GM20431 (cell line): ENCODE data around the gene NENF.
"Not testable (repeated sequence)": the region's sequence is repeated elsewhere in the genome, so short reads cannot be mapped to it uniquely, and the experiment has no call there.

Experiments used
- in situ Hi-C: fragments of 300-500 bp; cut with MseI, MboI; formaldehyde crosslinking; loops from one replicate; pipeline ENCODE4 v1.15.0; 2020; ENCODE audit warnings: low sequenced_read_pairs; ENCODE audit not compliant: unreplicated experiment

NENF gene

DNA sequence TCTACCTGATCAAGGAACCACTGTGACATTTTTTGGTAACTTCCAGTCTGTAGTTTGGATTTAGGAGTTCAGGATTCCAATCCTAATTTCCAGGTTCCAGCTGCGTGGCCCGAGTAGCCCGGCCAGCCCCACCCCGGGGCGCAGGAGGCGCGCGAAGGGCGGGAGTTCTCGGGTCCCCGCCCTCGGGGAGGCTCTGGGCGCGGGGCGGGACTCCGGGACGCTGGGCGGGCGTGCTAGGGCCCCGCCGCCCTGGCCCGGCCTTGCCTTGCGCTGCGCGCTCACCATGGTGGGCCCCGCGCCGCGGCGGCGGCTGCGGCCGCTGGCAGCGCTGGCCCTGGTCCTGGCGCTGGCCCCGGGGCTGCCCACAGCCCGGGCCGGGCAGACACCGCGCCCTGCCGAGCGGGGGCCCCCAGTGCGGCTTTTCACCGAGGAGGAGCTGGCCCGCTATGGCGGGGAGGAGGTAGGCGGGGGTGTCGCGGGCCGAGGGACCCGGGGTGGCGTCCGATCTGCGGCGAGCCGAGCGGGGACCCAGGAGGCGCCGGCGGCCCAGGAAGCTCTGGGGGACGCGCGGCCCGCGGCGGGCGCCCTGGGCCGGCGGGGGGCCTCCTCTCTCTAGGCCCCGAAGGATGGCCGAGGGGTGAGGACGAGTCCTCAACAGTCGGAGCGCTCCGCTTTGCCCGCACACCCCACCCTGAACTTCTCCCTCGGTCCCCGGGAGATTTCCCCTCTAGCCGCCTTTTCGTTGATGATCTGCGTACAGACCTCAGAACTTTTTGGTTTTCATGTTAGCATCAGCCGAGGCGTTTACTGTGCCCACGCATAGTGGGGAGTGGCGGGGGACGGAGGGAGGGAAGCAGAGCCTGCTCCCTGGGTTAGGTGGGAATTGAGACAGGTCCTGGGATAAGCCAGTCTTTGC lies at the start of gene NENF:
NENF (plus strand) TSS at position 260 of the 916 bp plus-strand sequence; CDS start at position 284, 24 bp downstream.
- in situ Hi-C loops, result no loop called here

DNA sequence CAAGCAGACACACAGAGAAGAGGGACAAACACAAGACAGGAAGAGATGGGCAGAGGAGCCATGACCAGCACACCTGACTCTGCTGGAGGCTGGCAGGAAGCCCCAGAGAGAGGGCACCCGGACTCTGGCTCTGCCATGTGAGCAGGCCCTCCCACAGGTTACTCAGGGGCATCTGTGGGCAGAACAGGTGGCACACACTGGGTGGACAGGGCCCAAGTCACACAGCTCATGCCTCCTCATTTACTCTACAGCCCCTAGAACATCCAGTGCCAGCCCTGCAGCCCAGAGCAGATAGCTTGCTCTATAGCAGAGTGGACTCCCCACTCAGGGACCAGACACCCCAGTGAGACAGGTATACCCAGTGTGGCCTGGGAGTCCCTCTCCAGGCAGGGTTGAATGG lies 46.7 kb upstream of the NENF start:
- in situ Hi-C loops, result no loop called here

DNA sequence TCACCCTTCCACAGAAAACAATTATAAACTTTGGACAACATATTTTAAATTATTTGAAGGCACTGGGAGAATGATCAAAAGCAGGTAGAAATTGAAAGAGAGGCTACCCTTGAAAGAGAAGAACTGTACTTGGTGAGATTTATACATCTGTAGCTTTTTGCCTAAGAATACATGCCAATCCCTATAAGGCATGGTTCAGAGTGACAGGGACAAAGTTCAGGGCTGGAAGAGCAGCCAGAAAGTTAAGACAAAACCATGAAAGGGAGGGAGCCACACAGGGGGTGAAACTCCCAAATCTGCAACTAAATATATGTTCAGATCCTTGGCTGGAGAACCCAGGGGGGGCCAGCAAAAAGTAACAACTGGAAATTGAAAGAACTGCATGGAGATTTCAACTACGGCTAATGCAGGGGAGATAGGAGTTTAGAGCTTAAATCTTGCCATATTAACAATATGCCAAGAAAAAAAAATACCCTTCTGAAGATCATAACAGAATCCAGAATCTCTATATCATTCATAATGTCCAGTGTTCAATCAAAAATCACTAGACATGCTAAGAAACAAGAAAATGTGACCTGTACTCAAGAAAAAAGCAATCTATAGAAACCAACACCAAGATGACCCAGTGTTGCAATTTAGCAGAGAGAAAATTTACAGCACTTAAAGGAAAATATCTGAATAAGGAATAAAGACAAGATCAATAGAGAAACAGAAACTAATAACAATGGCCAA lies 43.6 kb upstream of the NENF start:
- in situ Hi-C loops, result no loop called here

- in situ Hi-C loops, result not testable (repeated sequence)
Observed at GRCh38 chr1:212395678-212396437, 36.9 kb upstream of the NENF start.

- in situ Hi-C loops, result no loop called here
Observed at GRCh38 chr1:212396638-212397037, 36.1 kb upstream of the NENF start.

GRCh38 chr1:212397171-212397570 lies 35.5 kb upstream of the NENF start:
- in situ Hi-C loops, result no loop called here

DNA sequence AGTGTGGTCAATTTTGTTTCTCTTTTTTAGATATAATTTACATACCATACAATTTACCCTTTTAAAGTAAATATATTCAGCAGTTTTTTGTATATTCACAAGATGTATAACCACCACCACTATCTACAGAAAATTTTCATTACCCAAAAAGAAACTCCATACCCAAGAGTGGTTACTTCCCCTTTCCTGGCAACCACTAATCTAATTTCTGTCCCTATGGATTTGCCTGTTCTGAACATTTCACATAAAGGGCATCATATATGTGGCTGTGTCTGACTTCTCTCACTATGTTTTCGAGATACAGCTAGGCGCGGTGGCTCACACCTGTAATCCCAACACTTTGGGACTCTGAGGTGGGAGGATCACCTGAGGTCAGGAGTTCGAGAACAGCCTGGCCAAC lies 31.7 kb upstream of the NENF start:
- in situ Hi-C loops, result no loop called here

- in situ Hi-C loops, result no loop called here
Observed at GRCh38 chr1:212401838-212402582, 30.7 kb upstream of the NENF start.

GRCh38 chr1:212402666-212403321 lies 29.9 kb upstream of the NENF start:
- in situ Hi-C loops, result no loop called here

DNA sequence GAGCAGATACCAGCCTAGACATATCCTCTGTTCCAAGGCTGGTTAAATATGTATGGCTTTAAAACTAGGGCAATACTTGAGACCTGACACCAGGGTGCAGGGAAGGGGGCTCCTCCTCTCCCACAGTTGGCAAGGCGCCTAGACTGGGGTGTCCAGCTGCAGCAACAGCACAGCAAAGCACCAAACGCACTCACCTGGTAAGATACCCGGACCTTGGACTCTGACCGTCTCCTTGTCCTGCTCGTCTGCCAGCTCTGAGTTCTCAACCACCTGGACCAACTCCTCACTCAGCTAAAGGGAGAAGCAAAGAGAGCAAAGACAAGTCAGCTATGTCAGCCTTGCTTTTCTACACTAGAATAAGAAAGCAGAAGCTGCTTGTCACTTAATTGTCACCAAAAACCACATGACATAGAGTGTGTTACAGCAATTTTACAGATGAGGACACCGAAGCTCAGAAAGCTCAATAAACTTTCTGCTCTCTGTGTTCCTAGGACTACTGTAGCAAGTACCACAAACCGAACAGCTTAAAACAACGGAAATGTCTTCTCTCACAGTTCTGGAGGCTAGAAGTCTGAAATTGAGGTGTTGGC lies 22.4 kb upstream of the NENF start:
- in situ Hi-C loops, result no loop called here

GRCh38 chr1:212412374-212412773 lies 20.3 kb upstream of the NENF start:
- in situ Hi-C loops, result no loop called here

DNA sequence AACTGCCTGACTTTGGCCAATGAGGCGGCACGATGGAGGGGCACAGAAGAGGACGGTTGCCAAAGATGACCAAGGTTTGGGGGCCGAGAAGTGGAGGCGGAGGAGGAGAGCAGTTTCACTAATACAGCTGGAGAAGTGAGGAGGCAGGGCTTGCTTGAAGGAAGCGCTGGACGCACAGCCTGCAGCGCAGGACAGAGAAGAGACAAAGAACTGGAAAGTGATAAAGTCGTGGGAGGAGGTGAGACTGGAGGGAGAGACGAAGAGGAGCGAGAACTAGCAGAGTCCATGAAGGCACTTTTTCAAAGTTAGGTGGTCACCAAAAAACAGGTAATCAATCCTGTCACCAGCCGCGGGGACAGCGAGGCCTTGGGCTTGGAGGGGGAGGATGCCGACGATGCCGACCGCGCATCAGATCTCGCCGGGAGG lies 18.8 kb upstream of the NENF start:
- in situ Hi-C loops, result no loop called here

DNA sequence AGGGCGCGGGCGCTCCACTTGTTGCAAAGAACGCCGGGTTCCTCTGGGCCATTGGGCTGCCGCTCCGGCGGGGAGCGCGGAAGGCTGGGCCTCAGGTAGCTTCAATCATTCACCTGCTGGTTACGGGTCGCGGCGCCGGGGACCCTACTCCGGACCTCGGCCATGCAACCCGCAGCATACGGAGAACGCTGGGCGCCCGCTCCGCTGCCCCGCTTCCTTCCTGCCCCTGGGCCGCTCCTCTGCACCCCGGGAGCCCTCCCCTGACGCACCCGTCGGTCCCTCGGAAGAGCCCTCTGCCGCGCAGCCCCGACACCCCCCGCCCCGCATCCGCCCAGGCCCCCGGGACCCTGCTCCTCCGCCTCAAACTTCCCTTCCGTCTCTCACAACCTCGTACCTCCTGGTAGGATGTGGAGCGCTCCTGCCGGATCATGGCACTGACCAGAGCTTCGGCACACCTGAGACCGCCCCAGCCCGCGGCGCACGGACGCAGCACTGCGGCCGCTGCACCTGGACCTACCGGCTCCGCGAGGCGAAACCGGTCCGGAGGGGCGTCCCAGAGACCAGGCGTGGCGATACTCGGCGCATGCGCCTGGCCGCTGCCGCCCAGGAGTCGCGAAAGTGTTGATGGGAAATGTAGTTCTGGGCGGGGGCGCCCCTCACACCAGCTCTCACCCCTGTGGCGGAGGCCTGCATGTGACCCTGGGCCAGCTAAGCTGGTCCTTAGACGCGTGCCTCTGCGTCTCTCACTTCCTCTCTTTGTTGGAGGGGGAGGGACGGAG lies 18.2 kb upstream of the NENF start, which contains the start of gene PACC1:
PACC1 (minus strand) TSS at position 559 of the 779 bp plus-strand sequence; CDS start at position 430, 129 bp downstream.
- in situ Hi-C loops, result no loop called here

DNA sequence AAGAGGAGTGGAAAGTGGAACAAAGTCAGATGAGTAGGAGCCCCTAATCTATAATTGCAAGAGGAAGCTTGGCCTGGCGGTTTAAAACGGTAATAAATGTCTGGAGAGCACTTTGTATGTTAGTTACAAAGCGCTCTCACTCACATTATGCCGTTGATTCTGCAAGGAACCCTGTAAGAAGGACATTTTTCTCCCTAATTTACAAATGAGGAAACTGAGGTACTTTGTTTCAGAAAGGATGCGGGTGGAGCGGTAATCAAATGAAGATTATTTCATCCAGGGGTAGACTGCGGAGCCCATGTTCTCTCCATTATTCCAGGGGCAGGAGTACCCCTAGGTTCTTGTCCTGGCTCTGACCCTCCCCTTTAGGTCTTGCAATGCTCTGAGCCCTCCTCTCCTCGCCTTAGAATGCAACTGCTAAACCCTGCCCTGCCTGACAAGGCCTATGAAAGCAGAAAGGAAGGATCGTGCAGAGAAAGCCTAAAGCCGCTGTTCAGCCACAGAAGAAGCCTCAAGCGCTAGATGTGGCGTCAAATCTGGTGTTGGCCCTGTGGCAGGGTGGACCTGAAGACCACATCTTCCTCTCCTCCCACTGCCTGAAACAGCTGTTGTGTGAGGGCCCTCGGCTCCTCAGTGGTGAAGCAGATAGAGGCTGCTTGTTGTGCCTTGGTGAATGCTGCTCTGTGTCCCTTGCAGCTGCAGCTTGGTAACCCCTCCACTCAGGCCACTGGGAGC lies 17.4 kb upstream of the NENF start:
- in situ Hi-C loops, result no loop called here

- in situ Hi-C loops, result no loop called here
Observed at GRCh38 chr1:212421165-212421564, 11.6 kb upstream of the NENF start.

DNA sequence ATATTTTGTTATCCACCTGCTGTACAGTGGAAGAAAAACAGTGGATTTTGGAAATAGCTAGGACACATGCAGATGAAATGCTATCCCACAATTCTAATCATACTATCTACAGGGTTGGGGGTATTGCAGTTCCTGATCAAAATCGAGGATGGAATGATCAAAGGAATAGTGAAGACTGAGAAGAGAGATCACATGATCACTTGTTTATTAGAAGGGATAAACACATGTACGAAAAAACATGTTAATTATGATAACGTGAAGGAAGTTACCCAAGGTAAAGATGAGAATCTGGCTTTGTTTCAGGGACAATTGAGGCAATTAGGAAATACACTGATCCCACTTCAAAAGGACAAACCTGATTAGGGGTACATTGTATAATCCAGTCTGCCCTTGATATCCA lies 8.8 kb upstream of the NENF start:
- in situ Hi-C loops, result no loop called here

DNA sequence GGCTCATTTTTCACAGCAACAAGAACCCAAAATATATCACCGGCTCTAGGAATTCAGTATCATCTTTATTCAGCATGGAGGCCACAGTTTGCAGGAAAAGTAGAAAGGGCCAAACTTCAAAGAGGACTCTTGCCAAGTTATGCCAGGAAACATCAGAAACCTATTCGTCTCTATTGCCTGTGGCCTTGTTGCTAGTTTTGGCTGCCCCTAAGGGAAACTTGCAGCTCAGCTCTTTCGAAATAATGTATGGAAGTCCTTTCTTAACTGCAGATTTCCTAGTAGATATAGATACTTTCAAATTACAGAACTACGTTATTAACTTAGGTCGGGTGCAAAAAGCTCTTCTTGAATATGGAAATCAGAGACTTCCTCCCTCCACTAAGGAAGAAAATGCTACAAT lies 4.2 kb upstream of the NENF start:
- in situ Hi-C loops, result no loop called here
